Large intestine (tissue), 3 donors: ENCODE measurements around the gene MRPL2. TPM values are rescaled to one million over a fixed set of nuclear protein-coding genes. Genes with fewer than 3 reads are reported as not detected.
"Not testable (repeated sequence)": the region's sequence is repeated elsewhere in the genome, so short reads cannot be mapped to it uniquely, and the experiment has no call there.

Experiments used
- DNase-seq, 2 donors: peaks; one replicate each; pipeline versions ENCODE4 v3.0.0 to v3.0.0-alpha.2; 2013
- H3K27ac ChIP-seq: one replicate; pipeline ENCODE4 v1.5.1; 2013; ENCODE audit warnings: low read length
- H3K27me3 ChIP-seq: 2 replicates; pipeline ENCODE4 v1.6.1; 2013; ENCODE audit warnings: low read length; ENCODE audit not compliant: control insufficient read depth, insufficient read depth
- H3K36me3 ChIP-seq: 2 replicates; pipeline ENCODE4 v1.6.1; 2013; ENCODE audit warnings: low read length; ENCODE audit not compliant: control insufficient read depth, insufficient read depth
- H3K4me1 ChIP-seq: one replicate; pipeline ENCODE4 v1.6.1; 2013; ENCODE audit warnings: low read length; ENCODE audit not compliant: control insufficient read depth, insufficient read depth
- H3K4me3 ChIP-seq: one replicate; pipeline ENCODE4 v1.5.1; 2013; ENCODE audit warnings: low read length
- H3K9me3 ChIP-seq: one replicate; pipeline ENCODE4 v1.6.1; 2013; ENCODE audit warnings: mild to moderate bottlenecking, low read depth, low read length, moderate library complexity; ENCODE audit not compliant: control insufficient read depth
- WGBS: methylation state at CpG from one replicate; pipeline ENCODE4 v1.1.5; 2013; ENCODE audit warnings: low lambda C conversion rate; ENCODE audit not compliant: insufficient coverage; 5-methylcytosine and 5-hydroxymethylcytosine counted together
- polyA plus RNA-seq: library from polyadenylated mRNA; unstranded; fragments of 120-200 nt; gene quantifications from one replicate; pipeline ENCODE4 v1.2.1, GENCODE V29; 2013

The MRPL2 gene
- polyA plus RNA-seq, 1 donor, result 56.1 TPM

DNA sequence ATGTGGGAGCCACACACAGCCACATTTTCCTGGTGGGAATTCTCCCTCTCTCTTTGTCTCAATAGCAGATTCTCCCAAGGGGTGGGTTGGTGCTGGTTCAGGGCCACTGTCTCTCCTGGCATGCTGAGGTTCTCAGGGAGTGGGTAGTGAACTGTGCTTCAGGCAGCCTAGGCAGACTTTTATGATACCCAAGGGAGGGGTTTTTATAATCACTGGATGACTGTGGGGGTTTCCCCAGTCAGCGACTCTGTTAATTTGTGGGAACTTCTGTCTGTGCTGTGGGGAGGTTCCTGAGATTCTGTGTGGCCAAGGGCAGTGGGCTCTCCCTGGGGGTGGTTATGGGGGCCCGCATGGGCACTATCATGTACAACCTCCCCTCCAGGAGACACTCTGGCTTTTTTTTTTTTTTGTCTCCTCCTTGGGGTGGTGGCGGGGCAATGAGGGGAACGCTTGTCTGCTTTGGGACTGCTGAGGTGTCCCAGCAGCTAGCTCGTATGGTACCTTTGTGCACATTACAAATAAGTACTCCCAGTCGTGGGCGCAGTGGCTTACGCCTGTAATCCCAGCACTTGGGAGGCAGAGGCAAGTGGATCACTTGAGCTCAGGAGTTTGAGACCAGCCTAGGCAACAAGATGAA is 26.9 kb upstream of the MRPL2 start:
- Histone ChIP-seq H3K9me3 (no peaks in the 10 kb centered on the region), H3K4me1 (peaks cover 24% of the 10 kb centered on the region), H3K4me3 (no peak overlapping the region), H3K36me3 (no peaks in the 10 kb centered on the region), H3K27ac (no peak overlapping the region), H3K27me3 (no peaks in the 10 kb centered on the region)
- no CpG with 5 or more reads among the region's 8 CpGs for WGBS
- no peak for DNase-seq

DNA sequence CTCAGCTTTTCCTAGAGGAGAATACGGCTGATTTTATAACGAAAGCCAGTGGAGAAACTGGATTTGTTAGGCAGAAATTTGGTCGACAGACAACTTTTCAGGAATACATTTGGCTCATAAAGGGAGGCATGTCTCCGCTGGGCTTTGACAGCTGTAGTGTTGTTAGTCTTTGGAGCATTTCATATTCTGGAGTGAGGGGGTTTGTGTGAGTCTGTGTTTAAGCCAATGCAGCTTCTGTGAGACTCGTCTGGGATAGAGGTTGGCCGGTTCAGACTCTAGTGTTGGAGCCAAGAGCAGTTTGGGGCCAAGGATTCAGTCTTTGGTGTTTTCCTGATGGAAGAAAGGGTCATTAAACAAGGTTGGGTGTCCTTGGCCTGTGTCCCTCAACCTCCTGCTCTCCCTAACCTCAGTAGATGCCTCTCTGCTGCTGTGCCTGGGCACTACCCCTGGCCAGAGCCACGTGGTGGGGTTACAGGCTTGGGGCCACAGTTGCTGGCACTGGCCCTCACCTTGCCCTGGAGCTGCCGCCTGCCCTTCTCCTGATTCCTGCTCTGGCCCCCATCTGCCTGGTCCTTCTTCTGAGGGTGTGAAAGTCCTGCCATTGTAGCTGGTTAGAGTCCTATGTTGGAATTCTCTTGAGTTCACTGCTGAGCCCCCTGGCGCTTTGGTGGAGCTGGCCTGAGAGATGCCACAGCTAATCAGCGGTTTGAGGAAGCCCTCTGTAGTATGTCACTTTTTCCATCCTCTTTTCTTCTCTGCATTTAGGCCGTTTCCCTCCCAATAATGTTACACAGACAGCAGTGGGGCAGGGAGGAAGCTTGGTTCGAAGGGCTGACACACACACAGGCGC is 23.8 kb upstream of the MRPL2 start:
- Histone ChIP-seq H3K4me3 (no peak overlapping the region), H3K9me3 (no peaks in the 10 kb centered on the region), H3K27me3 (no peaks in the 10 kb centered on the region), H3K36me3 (no peaks in the 10 kb centered on the region), H3K27ac (peak overlapping the region; percentile 17), H3K4me1 (peaks cover 10% of the 10 kb centered on the region)
- WGBS, result no CpG with 5 or more reads among the region's 13 CpGs
- DNase-seq, result no peak

DNA sequence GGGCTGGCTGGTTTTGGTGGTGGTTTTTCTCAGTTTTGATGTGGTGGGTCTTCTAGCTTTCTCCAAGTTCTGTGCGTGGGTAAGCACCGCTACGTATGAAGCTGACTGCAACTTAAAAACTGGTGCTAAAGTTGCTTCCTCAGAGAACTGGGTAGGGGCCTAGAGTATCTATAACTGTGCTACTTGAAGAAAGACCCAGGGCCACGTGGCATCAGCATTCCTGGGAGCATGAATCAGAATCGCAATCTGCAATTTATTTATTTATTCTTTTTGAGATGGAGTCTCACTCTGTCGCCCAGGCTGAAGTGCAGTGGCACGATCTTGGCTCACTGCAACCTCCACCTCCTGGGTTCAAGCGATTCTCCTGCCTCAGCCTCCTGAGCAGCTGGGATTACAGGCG is 22.7 kb upstream of the MRPL2 start:
- not testable (repeated sequence) for H3K27ac ChIP-seq, H3K27me3 ChIP-seq, H3K36me3 ChIP-seq, DNase-seq, H3K9me3 ChIP-seq, H3K4me3 ChIP-seq
- no CpG with 5 or more reads among the region's 9 CpGs for WGBS
- H3K4me1 ChIP-seq, result peaks cover 16% of the 10 kb centered on the region

DNA sequence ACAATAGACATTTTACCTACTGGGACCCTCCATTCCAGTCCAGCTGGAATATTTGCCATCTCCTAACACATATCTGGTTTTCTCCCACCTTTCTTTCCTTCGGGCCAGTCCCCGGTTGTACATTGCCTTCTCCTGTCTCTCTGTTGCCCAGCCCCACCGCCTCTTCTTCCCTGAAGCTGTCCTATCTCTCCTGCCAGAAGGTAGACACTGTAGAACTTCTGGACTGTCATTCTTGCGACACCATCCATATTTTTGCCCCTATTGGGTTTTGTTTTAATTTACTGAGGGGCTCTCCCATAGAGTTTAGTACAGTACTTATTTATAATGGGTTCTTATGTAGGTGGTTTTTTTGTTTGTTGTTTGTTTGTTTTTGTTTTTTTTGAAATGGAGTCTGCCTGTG is 21.8 kb upstream of the MRPL2 start:
- Histone ChIP-seq H3K36me3 (no peaks in the 10 kb centered on the region), H3K27me3 (no peaks in the 10 kb centered on the region), H3K4me1 (peaks cover 15% of the 10 kb centered on the region), H3K4me3 (no peak overlapping the region), H3K9me3 (peaks cover 4% of the 10 kb centered on the region), H3K27ac (no peak overlapping the region)
- 93% methylated on average over 2 of the region's 4 CpGs for WGBS
- no peak for DNase-seq

DNA sequence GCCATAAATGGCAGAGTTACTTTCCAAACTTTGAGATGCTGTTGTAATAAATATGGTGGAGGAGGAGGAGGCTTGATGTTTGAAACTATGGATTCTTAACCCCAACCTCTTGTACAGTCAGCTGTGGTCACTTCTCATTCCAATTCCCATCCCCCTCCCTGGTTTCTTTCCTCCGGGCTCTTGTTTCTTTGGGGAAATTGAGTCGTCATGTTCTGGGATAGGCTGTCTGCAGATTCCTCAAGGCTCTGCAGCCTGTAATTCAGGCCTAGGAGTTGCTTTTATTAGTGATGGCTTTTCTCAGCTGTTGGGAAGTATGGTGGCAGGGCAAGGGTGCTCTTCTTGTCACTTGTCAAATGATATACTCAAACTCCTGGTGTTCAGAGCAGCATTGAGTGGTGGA is 19.5 kb upstream of the MRPL2 start:
- Histone ChIP-seq H3K4me3 (no peak overlapping the region), H3K27ac (no peak overlapping the region), H3K27me3 (no peaks in the 10 kb centered on the region), H3K4me1 (peaks cover 24% of the 10 kb centered on the region), H3K9me3 (peaks cover 4% of the 10 kb centered on the region), H3K36me3 (peaks cover 12% of the 10 kb centered on the region)
- no peak for DNase-seq
- WGBS, result no CpG with 5 or more reads among the region's 2 CpGs

DNA sequence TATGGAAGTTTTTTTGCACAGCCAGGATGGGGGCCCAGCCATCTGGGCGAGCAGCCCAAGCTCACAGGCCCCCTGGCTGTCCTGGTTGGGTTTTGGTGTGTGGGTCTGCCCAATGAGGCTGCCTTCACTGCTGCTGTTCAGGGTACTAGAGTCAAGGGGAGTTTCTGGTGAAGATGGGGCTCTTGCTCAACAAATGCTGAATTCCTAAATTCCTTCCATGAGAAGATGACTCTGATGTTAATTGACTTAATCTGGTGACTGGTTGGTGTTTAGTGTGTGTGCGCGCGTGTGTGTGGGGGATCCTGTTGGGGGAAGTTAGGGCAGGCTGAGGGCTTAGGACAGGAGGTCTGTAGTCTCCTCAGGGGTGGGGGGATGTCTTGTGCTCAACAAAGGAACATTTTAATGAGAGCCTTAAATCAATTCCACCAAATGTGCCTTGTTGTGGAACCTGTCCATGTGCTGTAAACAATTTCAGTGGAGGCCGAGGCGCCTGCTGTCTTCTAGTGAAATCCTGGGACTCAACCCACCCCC is 18.8 kb upstream of the MRPL2 start:
- H3K9me3 ChIP-seq, result peaks cover 4% of the 10 kb centered on the region
- peaks cover 22% of the 10 kb centered on the region for H3K4me1 ChIP-seq
- H3K27me3 ChIP-seq, result no peaks in the 10 kb centered on the region
- H3K36me3 ChIP-seq, result peaks cover 15% of the 10 kb centered on the region
- H3K27ac ChIP-seq, result no peak overlapping the region
- WGBS, result no CpG with 5 or more reads among the region's 6 CpGs
- no peak overlapping the region for H3K4me3 ChIP-seq
- no peak for DNase-seq

DNA sequence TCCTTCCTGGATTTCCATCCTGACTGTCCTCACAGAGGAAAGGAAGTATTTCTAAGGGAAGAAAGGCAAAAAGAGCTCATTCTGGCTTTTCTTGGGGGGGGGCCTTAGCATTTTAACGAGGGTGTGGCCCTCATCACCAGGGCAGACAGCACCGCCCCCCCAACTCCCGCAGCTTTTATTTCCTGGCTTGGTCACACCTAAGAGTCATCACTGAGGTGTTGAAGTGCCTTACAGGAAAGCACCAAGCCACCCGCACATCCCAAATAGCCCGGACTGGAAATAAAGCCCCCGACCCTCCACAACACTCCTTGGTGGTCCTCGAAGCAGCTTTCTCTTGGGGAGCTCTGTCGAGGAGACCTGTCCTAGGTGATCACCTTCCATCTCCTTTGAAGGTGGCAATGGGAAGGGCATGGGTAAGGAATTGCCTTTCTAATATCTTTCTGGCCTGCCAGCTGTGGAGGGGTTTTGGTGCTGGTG is 18.1 kb upstream of the MRPL2 start:
- Histone ChIP-seq H3K27ac (peak overlapping the region; percentile 75), H3K4me1 (peaks cover 21% of the 10 kb centered on the region), H3K36me3 (peaks cover 22% of the 10 kb centered on the region), H3K9me3 (peaks cover 4% of the 10 kb centered on the region), H3K4me3 (peak overlapping the region; percentile 91), H3K27me3 (no peaks in the 10 kb centered on the region)
- WGBS, result no CpG with 5 or more reads among the region's 8 CpGs
- DNase-seq, result no peak

DNA sequence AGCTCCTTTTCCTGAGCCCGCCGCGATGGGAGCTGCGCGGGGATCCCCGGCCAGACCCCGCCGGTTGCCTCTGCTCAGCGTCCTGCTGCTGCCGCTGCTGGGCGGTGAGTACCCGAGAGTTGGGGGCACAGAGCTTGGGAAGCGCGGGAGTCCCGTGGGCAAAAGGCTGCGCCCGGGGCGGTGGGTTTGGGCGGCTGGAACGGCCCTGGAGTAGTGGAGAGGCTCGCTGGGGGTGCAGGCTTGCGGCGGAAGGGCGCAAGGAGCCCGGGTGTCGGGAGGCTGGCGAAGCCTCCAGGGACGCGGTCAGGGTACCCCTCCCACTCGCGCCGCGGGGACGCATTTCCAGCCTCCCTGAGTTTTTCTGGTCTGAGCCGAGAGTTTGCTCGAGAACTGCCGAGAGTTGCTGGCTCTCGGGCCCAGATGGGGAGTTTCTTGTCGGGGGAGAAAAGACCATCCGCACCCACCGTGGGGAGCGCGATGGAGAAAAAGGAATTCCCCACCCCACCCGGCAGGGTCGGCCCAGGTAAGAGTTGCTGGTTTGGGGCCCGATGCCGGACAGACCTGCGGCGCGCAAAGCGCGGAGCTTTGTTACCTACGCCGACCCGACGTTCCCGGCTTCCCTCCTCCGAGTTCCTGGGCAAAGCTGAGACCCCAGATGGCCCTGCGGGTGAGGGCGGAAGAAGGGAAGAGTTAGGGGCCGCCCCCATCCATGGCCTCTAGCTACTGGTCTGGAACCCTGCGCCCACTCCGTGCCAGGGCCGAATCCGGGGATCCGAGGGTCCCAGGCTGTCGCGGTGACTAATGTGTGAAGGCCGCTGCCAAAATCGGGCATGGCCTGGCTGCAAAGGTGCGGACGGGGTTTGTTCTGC is 17.5 kb upstream of the MRPL2 start:
- peak overlapping the region; percentile 91 for H3K4me3 ChIP-seq
- H3K27me3 ChIP-seq, result no peaks in the 10 kb centered on the region
- H3K36me3 ChIP-seq, result peaks cover 29% of the 10 kb centered on the region
- no CpG with 5 or more reads among the region's 72 CpGs for WGBS
- peaks cover 4% of the 10 kb centered on the region for H3K9me3 ChIP-seq
- peak in 1 of 2 donors; percentile 48 for DNase-seq
- peaks cover 21% of the 10 kb centered on the region for H3K4me1 ChIP-seq
- H3K27ac ChIP-seq, result peak overlapping the region; percentile 75

DNA sequence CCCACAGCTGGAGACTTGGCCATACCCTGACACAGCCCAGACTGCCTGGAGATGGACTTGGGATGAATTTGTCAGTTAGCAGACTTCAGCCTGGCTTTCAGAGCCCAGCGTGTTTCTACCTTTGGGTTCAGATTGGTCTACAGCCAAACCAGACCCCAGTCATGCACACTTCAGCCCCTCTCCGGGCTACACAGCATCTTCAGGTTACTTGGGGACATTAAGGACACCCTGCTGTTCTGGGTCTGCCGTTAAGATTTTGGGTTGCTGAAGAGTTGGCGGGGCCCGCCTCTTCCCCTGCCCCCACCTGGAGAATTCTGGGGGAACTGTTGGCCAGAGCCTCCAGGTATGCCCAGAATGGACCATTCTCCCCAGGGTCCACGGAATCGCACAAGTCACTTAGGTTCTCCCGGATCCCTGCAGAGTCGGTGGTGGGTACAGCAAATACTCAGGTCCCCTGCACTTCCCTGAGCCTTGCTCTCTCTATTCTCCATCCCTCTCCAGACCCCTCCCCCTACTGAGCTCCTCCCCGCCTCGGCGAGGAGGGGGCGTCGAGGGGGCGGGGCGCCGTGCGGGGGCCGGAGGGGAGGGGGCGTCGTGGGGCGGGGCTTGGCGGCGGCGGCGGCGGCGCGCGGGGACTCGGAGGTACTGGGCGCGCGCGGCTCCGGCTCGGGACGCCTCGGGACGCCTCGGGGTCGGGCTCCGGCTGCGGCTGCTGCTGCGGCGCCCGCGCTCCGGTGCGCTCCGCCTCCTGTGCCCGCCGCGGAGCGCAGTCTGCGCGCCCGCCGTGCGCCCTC is 16.6 kb upstream of the MRPL2 start, which contains the start of gene PTK7:
TSS of gene PTK7 (plus strand) at position 645 of the 794 bp plus-strand sequence. CDS start 175 bp downstream, outside the sequence.
- peak within 1 kb of the TSS; percentile 91 for H3K4me3 ChIP-seq
- H3K27me3 ChIP-seq, result no peaks in the 10 kb centered on the region
- H3K4me1 ChIP-seq, result peaks cover 21% of the 10 kb centered on the region
- H3K27ac ChIP-seq, result peak within 1 kb of the TSS; percentile 75
- peaks cover 37% of the 10 kb centered on the region for H3K36me3 ChIP-seq
- peak in 1 of 2 donors; percentile 66 for DNase-seq
- WGBS, result no CpG with 5 or more reads among the region's 60 CpGs
- peaks cover 4% of the 10 kb centered on the region for H3K9me3 ChIP-seq
